ENCODE measurements around the gene IPO9. TPM values are rescaled to one million over a fixed set of nuclear protein-coding genes. Genes with fewer than 3 reads are reported as not detected.

The IPO9 gene
- total and polyA plus RNA-seq, 2 donors (not counting 1 experiment from before 2014, with no cell fraction given), result 13.3 to 56.9 TPM

DNA sequence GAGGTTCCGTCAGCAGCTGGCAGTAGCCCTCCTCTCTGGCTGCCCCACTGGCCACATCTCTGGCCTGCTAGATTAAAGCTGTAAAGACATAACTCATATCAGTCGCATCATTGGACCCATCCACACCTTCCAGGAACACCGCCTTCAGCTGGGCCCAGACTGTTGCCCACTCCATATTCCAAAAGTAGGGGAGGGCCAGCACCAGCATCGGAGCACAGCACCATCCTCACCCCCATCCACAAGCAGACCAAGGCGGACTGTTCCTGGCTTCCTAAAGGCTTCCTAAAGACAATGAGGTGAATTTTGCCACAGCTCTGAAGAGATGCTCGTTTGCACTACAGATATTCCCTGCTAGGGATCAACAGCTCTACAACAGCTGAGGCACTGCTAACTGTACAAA lies 63.3 kb downstream of the IPO9 start:
- Histone ChIP-seq H3K27me3 (replicated peaks in 1 of 4; ENCODE audit: control extremely low read depth in 1 of 4, control insufficient read depth in 3 of 4, insufficient read depth in 4 of 4, low read length in 3 of 4) (peaks cover 0 to 58% (median 32%) of the 10 kb centered on the region in 4 experiments), H4K20me1 (ENCODE audit: control insufficient read depth, insufficient read depth, low read length, poor library complexity, severe bottlenecking) (no peaks in the 10 kb centered on the region), H3K79me2 (ENCODE audit: control insufficient read depth, insufficient read depth, low read length) (no peaks in the 10 kb centered on the region), H3K9me3 (ENCODE audit: control extremely low read depth in 1 of 3, control insufficient read depth in 2 of 3, insufficient read depth in 1 of 3, low read length in 2 of 3) (peaks cover 0 to 13% (median 0%) of the 10 kb centered on the region in 3 donors), H3K4me3 (ENCODE audit: control extremely low read depth in 1 of 5, extremely low read depth in 1 of 5, insufficient read depth in 1 of 5, low read depth in 2 of 5, low read length in 4 of 5) (no peak overlapping the region), H2AFZ (ENCODE audit: insufficient read depth, low read depth, low read length, poor library complexity, severe bottlenecking) (no peak overlapping the region), H3K4me1 (ENCODE audit: control insufficient read depth in 2 of 2, insufficient read depth in 2 of 2, low read length in 2 of 2) (peaks cover 17 to 20% of the 10 kb centered on the region in 2 donors), H3K4me2 (replicated peaks; ENCODE audit: low read depth, low read length, poor library complexity, severe bottlenecking) (no peak overlapping the region), H3K27ac (ENCODE audit: low read length in 2 of 2) (no peak overlapping the region), H3K36me3 (replicated peaks in 1 of 2; ENCODE audit: control extremely low read depth in 1 of 2, control insufficient read depth in 1 of 2, extremely low read depth in 1 of 2, insufficient read depth in 2 of 2, low read length in 1 of 2) (no peaks in the 10 kb centered on the region), H3K9ac (ENCODE audit: low read length) (no peak overlapping the region)
- WGBS (ENCODE audit: insufficient coverage), result 89% methylated on average over 5 of the region's 6 CpGs
- ATAC-seq (ENCODE audit: low read depth) (no peak), DNase-seq (no peak)
- TF ChIP-seq CTCF (IDR thresholded peaks at IDR 0.05) (no peak), EZH2 (IDR thresholded peaks at IDR 0.05; ENCODE audit: borderline replicate concordance, insufficient read depth, low read depth, low read length, poor library complexity, severe bottlenecking) (no peak)
- ChIA-PET POLR2A (no interaction called here), CTCF (interaction anchor here (0.8 to 1.3 kb wide), 2 partner anchors 20 to 81 kb away, joined by 3 read pairs; no protein-coding TSS in a partner anchor)
- H3K27me3 Mint-ChIP-seq, result peaks cover 44% of the 10 kb centered on the region
- intact Hi-C loops (cut with micrococcal nuclease), result no loop called here
- no peak overlapping the region for H3K27ac Mint-ChIP-seq
- peaks cover 8% of the 10 kb centered on the region for H3K4me1 Mint-ChIP-seq
- no peaks in the 10 kb centered on the region for H3K9me3 Mint-ChIP-seq (ENCODE audit: insufficient read depth)
- no peak overlapping the region for H3K4me3 Mint-ChIP-seq

DNA sequence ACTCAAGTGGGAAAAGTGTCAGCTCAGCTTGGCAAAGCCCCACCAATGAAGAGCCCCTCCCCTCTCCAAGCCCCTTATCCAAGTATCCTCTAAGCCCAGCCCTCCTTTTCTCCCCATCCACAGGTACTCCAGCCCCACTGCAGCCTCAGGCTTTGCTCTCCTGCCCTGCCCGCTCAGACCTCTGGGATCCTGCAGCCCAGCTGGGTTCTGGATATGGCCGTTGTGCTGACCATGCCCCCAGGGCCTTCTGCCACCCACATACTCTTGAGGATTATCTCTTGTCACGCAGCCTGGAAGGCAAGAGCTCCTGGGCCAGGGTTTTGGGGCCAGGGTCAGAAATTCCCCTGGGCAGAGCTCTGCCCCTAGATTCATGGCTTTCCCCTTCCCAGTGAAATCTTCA lies 64.5 kb downstream of the IPO9 start:
- Histone ChIP-seq H3K79me2 (ENCODE audit: control insufficient read depth, insufficient read depth, low read length) (no peaks in the 10 kb centered on the region), H3K27ac (ENCODE audit: low read length in 2 of 2) (no peak overlapping the region), H3K36me3 (replicated peaks in 1 of 2; ENCODE audit: control extremely low read depth in 1 of 2, control insufficient read depth in 1 of 2, extremely low read depth in 1 of 2, insufficient read depth in 2 of 2, low read length in 1 of 2) (no peaks in the 10 kb centered on the region), H3K4me3 (ENCODE audit: control extremely low read depth in 1 of 5, extremely low read depth in 1 of 5, insufficient read depth in 1 of 5, low read depth in 2 of 5, low read length in 4 of 5) (no peak overlapping the region), H3K9me3 (ENCODE audit: control extremely low read depth in 1 of 3, control insufficient read depth in 2 of 3, insufficient read depth in 1 of 3, low read length in 2 of 3) (peaks cover 0 to 9% (median 0%) of the 10 kb centered on the region in 3 donors), H2AFZ (ENCODE audit: insufficient read depth, low read depth, low read length, poor library complexity, severe bottlenecking) (no peak overlapping the region), H3K4me1 (ENCODE audit: control insufficient read depth in 2 of 2, insufficient read depth in 2 of 2, low read length in 2 of 2) (peaks cover 13 to 15% of the 10 kb centered on the region in 2 donors), H3K4me2 (replicated peaks; ENCODE audit: low read depth, low read length, poor library complexity, severe bottlenecking) (no peak overlapping the region), H3K27me3 (replicated peaks in 1 of 4; ENCODE audit: control extremely low read depth in 1 of 4, control insufficient read depth in 3 of 4, insufficient read depth in 4 of 4, low read length in 3 of 4) (peaks cover 0 to 46% (median 22%) of the 10 kb centered on the region in 4 experiments), H3K9ac (ENCODE audit: low read length) (no peak overlapping the region), H4K20me1 (ENCODE audit: control insufficient read depth, insufficient read depth, low read length, poor library complexity, severe bottlenecking) (no peaks in the 10 kb centered on the region)
- intact Hi-C loops (cut with micrococcal nuclease), result no loop called here
- 84% methylated on average over 3 of the region's 3 CpGs for WGBS (ENCODE audit: insufficient coverage)
- no peak for ATAC-seq (ENCODE audit: low read depth)
- peaks cover 8% of the 10 kb centered on the region for H3K4me1 Mint-ChIP-seq
- no peak overlapping the region for H3K27ac Mint-ChIP-seq
- no peak for TF ChIP-seq CTCF (IDR thresholded peaks at IDR 0.05)
- no peak for TF ChIP-seq EZH2 (IDR thresholded peaks at IDR 0.05; ENCODE audit: borderline replicate concordance, insufficient read depth, low read depth, low read length, poor library complexity, severe bottlenecking)
- DNase-seq, result no peak
- ChIA-PET POLR2A (no interaction called here), CTCF (interaction anchor here (0.9 to 5.5 kb wide), 3 partner anchors 46 to 106 kb away, joined by 4 to 51 read pairs (median 4); no protein-coding TSS in a partner anchor)
- H3K9me3 Mint-ChIP-seq (ENCODE audit: insufficient read depth), result no peaks in the 10 kb centered on the region
- no peak overlapping the region for H3K4me3 Mint-ChIP-seq
- peaks cover 38% of the 10 kb centered on the region for H3K27me3 Mint-ChIP-seq
